Measurements from ENCODE around the gene TCERG1L.

Gene TCERG1L

DNA sequence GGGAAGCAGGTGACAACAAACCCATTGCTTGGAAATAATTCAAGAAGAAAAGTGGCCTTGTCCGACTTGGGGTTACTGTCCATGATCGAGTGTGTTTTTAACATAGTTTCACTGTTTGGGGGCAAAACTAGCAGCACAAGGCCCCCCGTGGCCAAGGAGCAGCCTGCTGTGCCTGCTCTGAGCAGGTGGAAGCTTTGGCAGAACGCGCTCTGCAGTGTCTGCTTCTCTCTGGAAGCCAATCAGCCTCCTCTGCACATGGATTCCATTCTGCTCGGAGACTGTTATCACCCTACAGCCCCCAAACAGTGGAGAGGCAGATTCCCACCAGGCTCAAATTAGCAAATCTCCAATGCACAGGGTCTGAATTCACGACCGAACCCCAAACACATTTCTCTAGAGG lies 7.3 kb upstream of the TCERG1L start:
- DNase-seq (ENCODE audit: low read depth, low spot score), result no peak
- no peak overlapping the region for H3K4me3 ChIP-seq (ENCODE audit: low read length)

DNA sequence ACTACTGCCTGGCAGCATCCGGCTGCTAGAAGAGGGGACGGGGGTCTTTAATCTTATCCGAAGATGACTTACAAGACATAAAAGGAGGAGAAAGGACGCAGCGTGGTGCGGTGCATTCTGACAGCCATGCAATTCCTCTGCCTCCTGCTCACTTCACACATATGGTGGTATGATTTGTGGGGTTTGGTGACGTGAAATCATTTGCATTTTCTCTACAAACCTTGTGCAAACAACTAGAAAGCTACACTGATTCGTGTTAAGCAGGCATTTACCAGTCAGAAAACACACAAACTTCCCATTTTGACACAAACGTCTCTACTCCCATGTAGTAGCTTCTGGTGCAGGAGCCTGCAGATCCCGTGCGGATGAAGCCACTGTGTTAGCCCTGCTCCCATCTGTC lies 6.8 kb upstream of the TCERG1L start:
- DNase-seq (ENCODE audit: low read depth, low spot score), result no peak
- no peak overlapping the region for H3K4me3 ChIP-seq (ENCODE audit: low read length)

DNA sequence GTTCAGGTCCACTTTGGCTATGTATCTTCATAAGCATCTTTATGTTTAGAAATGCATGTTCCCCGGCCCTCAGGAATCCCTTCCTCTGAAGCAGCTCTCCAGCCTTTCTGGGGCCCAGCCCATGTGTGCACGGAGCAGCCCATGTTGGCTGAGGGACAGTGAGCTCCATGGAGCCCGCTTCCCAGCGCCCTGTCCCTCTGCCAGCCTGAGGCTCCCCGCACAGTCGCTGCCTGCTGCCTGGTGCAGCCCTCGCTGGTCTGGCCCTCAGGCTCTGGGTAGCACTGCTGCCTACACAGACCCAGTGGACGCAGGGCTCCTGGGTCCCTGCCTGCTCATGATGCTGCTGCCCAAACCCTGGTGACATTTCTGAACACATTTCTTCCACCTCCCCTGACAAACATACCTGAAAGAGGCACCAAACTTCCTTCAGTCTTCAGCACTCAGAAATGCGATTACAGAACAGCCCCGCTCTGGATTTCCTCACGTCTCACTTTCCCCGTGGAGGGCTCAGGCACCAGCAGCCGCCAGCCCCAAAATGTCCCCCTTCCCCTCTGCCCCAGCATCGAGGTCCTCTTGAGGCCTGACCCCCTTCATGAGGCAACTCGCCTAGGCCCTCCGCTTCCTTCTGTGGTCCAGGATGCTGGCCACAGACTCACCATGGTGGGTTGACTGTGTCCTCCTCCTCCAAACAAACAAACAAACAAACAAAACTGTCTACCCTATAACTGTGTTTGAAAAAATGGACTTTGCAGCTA lies 5.0 kb upstream of the TCERG1L start:
- no peak overlapping the region for H3K4me3 ChIP-seq (ENCODE audit: low read length)
- DNase-seq (ENCODE audit: low read depth, low spot score), result no peak

DNA sequence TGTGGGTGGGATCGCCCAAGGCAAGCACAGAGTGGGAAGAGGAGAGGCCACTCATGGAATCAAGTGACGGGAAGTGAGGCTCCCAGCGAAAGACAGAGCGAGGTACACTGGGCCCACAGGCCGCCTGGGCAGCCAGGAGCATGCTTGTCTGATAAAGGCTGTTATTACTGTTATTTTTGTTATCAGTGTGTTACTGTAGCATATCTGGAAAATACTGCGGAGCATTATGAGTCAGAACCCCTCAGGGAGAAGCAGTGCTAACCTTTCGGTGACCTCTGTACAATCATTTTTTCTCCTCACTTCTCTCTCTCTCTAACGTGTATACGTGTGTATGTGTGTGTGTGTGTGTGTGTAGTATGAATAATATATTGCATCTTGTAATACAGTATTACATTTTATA lies 3.8 kb upstream of the TCERG1L start:
- DNase-seq (ENCODE audit: low read depth, low spot score), result no peak
- no peak overlapping the region for H3K4me3 ChIP-seq (ENCODE audit: low read length)

DNA sequence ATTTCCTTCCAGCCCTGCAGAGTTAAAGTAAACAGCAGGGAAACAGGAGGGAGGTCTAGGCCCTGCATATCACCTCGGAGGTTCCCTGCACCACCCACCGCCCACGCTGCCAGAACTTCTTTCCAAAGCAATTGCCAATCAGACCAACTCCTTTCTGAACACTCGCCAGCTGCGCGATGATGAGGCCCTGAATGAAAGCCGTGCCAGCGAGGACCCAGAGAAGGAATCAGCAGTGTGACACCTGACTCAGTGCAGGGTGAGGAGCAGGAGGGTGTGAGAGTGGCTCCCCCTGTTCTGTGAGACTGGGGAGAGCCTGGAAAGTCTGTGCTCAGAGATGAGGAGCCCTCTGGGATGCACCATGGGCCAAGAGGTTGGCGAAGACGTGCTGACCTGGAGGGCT lies 3.3 kb upstream of the TCERG1L start:
- no peak for DNase-seq (ENCODE audit: low read depth, low spot score)
- no peak overlapping the region for H3K4me3 ChIP-seq (ENCODE audit: low read length)

DNA sequence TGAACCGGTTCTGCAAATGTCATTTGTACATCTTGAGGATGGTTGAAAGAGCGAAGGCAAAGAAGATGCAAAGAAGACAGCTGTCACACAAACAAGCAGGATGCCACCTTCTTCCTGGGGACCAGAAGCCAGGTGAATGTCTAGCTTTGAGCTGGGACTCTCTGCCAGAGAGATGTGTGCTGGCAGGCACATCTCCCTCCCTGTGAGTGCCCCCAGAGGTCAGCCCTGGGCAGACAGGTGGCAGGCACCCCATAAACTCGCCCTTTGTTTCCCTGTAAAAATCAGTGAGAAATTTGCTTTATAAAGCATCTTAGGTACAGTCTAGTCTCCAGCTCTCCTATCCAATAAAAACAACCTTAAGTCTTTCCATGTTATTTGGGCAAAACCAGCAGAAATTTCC lies 2.6 kb upstream of the TCERG1L start:
- DNase-seq (ENCODE audit: low read depth, low spot score), result no peak

DNA sequence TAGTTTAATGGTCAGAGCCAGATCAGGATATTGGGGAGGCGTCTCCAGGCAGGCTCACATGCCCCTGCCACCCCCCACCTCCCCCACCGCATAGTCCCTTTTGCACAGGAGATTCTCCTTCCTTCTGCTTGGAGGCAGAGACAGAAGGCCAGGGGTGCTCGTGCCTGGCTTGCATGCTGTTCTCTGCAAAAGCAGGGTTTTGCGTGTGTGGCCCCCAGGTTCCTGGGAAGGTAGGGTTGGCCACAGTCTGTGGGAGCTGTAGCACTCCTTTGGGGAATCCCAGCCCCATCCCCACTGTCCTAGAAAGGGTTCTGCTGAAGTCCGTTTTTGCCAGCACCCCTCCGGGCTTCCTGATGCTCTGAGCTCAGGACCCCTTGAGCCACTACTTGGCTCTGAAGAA lies 1.9 kb upstream of the TCERG1L start:
- H3K4me3 ChIP-seq (ENCODE audit: low read length), result no peak overlapping the region
- DNase-seq (ENCODE audit: low read depth, low spot score), result no peak

More for the DNA sequence above, 2.6 kb upstream of the TCERG1L start:
- H3K4me3 ChIP-seq (ENCODE audit: low read length), result no peak overlapping the region

DNA sequence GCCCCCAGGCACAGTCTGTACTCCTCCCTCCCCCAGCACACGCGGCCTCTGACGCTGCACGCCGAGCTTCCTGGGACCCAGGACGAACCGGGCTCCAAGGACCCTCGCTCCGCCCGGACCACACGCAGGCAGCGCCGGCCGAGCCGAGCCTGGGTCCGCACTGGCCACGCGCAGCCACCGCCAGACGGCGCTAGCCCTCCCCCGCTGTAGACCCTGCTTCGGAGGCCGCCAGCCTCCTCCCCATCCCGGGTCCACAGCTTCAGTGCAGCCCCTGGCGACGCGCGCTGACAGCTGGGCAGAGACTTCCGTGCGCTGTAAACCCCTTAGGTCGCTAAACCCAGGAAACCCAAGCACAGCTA lies 936 bp upstream of the TCERG1L start:
- H3K4me3 ChIP-seq (ENCODE audit: low read length), result no peak overlapping the region
- DNase-seq (ENCODE audit: low read depth, low spot score), result no peak

DNA sequence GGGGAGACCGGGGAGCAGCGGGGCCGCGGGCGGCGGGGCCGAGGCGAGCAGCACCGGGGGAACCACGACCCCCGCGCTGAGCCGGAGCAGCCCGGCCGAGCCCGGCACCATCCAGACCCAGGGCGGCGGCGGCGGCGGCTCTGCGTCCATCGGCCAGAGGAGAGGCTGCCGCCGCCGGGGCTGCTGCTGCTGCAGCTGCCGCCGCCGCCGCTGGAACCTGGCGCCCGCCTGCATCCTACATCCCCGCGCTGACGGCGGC lies 190 bp downstream of the TCERG1L start:
- H3K4me3 ChIP-seq (ENCODE audit: low read length), result no peak overlapping the region
- no peak for DNase-seq (ENCODE audit: low read depth, low spot score)

DNA sequence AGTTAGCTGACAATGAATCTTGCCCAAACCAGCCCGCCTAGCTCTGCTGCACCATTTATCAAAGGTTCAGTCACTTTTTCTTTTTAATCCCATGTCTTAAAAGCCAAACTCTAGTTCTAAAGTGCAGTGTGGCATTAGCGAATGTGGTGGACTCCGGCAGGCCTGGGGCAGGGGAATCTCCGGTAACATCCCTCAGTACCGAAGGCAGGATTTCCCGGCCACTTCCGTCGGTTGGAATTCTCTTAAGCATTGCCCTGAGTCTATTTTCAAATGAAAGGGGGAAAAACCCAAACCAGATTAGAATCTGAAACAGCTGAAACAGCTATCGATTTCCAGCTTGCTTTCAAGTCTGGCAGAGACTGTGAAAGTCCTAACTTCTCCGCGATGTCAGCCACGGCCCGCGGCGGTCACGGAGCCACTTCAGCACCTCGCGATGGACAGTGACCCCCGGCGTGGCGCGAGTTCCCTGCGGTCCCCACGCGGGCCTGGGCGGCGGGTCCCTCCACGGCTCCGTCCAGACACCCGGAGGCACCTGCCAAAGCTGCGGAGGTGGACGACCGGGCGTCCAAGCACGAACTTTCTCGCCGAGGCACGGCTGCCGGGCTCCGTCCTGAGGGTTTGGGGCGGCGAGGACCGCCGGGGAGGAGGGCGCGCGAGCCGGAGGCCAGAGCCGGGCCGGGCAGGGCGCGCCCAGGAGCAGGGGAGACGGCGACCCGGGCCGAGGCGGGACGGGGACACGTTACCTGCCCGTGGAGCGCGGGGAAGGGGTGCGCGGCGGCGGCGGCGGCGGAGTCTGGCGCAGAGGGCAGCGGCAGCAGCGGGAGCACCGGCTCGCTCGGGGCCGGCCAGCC lies 745 bp downstream of the TCERG1L start:
- no peak for DNase-seq (ENCODE audit: low read depth, low spot score)
- no peak overlapping the region for H3K4me3 ChIP-seq (ENCODE audit: low read length)

DNA sequence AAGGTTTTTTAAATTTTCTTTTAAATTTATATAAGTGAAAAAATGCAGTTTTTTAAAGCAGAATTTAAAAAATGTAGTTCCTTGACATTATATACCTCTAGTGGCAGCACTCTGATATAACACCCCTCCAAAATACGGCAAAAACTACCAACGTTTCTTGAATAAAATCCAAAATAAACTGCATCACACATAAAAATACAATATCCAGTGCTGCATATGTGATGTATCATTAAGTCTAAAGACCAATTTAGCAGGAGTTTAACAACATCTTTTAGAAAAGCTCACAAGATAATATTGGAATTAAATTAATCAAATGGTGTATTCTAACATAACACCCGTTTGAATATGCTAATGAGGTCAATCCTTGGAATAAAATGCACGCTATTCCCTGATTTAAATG lies 1.4 kb downstream of the TCERG1L start:
- no peak for DNase-seq (ENCODE audit: low read depth, low spot score)
- H3K4me3 ChIP-seq (ENCODE audit: low read length), result no peak overlapping the region

DNA sequence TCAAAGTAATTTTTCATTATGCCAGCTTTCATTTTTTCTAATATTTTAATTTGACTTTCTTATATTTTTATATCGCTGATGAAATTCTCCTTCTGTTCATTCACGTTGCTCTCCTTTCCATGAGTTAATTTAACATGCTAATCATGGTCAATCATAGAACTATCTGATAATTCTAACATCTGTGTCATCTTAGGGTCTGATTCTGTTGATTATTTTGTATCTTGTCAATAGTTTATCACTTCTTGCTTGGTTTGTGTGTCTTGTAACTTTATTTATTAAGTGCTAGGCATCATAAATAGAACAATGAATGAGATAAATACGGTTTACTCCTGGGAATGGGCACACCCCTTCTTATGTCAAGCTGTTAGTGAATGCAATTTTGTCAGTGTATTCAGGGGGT lies 11.0 kb downstream of the TCERG1L start:
- no peak for DNase-seq (ENCODE audit: low read depth, low spot score)
- no peak overlapping the region for H3K4me3 ChIP-seq (ENCODE audit: low read length)

DNA sequence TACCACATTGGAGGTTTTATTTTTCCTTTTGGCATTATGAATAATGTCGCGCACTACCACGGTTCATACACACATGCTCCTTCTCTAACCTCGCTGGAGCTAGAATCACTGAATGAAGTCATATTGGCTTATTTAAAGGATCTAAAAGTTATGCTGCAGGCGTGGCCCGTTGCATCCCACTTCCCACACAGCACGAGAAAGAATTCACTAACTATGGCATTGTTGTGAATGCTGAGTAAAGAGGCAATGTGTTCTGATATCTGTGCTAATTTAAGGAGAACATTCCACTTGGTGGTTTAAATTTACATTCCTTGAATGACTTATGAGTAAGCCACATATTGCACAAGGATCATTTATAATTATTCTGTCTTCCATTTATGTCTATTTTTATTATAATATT lies 20.7 kb downstream of the TCERG1L start:
- DNase-seq (ENCODE audit: low read depth, low spot score), result no peak
- no peak overlapping the region for H3K4me3 ChIP-seq (ENCODE audit: low read length)

DNA sequence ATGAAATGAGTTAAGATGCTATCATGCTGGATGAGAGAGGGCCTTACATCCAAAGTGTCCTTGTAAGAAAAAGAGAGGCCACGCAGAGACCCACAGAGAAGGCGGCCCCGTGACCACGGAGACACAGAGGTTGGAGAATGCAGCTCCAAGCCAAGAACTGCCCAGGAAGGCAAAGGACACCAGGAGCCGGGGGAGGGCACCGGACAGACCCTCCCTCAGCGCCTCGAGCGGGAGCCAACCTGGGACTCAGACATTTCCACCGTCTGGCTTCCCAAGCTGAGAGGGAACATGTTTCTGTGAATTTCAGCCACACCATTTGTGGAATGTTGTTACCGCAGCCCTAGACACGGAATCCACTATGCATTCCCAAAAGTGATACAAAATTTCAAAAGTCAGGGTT lies 22.9 kb downstream of the TCERG1L start:
- DNase-seq (ENCODE audit: low read depth, low spot score), result no peak
- no peak overlapping the region for H3K4me3 ChIP-seq (ENCODE audit: low read length)

DNA sequence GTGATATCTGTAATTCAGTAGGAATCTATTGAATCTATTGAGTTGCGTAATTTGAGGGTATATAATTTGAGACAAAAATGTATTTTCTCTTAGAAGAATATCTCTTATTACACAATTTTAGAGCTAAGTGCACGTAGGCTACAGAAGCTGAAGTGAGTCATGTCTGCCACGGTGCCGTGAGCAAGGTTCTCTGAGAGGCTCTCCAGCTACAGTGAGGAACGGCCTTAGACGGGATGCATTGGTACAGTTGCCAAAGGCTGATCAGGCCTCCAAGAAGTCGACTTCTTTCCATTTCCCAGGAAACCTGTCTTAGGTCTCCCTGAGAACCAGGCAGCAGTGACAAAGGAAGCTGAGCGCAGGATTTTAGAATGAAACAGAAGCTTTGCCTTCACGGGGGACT lies 28.6 kb downstream of the TCERG1L start:
- H3K4me3 ChIP-seq (ENCODE audit: low read length), result no peak overlapping the region
- DNase-seq (ENCODE audit: low read depth, low spot score), result no peak

DNA sequence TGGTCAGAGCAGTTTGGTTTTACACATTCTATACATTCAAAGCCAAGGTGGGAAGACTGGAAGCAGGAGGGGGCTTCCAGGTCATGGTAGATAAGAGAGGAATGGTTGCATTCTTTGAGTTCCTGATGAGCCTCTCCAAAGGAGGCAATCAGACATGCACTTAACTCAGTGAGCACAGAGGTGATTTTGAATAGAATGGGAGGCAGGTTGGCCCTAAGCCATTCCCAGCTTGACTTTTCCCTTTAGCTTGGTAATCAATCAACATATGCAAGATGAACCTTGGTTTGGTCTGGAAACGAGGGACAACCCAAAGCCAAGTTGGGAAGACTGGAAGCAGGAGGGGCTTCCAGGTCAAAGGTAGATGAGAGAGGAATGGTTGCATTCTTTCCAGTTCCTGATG lies 31.4 kb downstream of the TCERG1L start:
- H3K4me3 ChIP-seq (ENCODE audit: low read length), result no peak overlapping the region
- no peak for DNase-seq (ENCODE audit: low read depth, low spot score)

DNA sequence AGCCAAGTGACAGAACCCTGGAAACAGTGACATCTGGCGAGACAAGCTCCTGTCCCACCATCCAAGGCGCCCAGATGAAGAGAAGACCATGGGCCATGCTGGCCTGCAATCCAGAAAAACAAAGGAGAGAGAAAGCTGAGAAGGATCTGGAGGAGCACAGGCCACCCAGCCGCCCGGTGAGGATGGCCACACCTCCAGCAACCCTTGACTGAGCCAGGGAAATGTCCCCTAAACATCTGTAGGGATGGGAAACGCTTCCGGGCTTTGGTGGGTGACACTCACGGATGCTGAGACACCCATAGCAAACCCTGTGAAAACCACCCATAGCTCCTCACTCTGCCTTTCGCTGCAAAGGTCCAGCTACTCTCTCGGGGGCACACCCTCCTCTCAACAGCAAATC lies 32.0 kb downstream of the TCERG1L start:
- H3K4me3 ChIP-seq (ENCODE audit: low read length), result no peak overlapping the region

DNA sequence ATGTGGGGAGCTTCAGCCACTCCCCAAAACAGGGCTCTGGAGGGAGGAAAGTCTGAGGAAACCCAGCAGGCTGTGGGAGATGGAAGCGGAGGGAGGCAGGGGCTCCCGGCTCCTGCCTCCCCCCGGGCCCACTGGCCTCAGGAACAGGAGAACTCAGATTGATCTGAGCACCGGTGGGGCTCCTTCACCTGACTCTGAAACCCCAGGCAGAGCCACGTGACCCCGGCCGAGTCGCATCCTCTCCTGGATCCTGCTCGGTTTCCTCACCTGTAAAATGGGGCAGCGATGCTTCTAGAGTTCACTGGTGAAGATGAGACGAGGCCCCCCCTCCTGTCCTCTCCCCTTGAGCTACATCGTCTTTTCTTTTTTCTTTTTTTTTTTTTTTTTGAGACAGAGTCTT lies 33.6 kb downstream of the TCERG1L start:
- no peak overlapping the region for H3K4me3 ChIP-seq (ENCODE audit: low read length)
- DNase-seq (ENCODE audit: low read depth, low spot score), result no peak

More for the DNA sequence above, 32.0 kb downstream of the TCERG1L start:
- DNase-seq (ENCODE audit: low read depth, low spot score), result no peak

DNA sequence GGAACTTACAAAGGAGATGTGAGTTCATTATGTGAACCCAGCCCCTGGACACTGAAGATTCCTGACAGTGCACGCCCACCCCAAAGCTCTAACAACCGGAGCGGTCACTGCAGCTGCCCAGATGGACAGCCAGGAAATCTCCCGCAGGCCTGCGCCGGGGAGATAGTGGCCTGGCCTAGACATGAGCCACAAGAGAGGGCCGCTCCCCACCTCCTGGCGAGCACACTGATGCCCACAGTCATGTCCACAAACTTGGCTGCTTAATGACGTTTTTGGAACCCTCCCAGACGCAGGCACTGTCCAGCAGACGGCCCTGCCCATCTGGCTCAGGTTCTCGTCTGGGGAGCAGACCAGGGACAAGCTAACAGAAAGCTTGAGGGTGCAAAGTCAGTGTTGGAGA lies 34.2 kb downstream of the TCERG1L start:
- no peak for DNase-seq (ENCODE audit: low read depth, low spot score)
- no peak overlapping the region for H3K4me3 ChIP-seq (ENCODE audit: low read length)

DNA sequence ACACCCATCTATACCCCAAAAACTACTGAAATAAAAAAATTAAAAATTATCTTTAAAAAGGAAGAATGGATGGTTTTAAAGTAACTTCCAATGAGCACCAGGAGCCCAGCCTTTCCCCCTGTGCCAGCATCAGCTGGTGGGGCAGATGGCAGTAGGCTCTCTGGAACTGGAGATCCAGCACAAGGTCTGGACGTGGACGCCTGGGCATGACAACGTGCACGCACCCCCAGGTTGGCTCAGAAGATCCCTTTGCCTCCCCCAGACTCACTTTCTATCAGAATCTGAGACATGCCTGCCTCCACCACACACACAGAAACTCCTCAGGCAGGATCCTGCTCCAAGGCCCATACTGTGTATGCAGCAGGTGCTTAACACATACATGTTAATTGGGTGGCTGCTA lies 35.8 kb downstream of the TCERG1L start:
- no peak overlapping the region for H3K4me3 ChIP-seq (ENCODE audit: low read length)
- no peak for DNase-seq (ENCODE audit: low read depth, low spot score)

DNA sequence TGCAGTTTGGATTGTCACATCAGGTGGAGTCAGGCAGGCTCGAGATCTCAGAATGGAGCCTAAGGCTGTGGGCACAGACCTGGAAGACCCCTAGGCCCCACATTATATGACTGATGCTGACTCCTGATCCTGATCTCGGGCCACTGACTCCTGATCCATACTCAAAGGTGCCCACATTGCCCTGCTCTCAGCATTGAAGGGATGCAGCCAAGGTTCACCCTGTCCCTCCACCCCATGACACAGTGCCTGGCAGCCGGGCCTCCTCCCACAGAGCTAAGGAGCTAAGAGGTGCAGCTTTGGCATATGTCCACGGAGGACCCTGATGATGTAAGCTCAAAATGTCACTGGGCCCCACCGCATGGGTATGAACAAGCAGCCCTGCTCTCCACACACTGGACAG lies 36.6 kb downstream of the TCERG1L start:
- H3K4me3 ChIP-seq (ENCODE audit: low read length), result no peak overlapping the region
- no peak for DNase-seq (ENCODE audit: low read depth, low spot score)
